HEK293T (cell line): ENCODE results near the gene ANKS1A.

Experiments
- CTCF ChIA-PET: fragments of 350-600 bp; formaldehyde crosslinking; extraction: SDS; loops from one replicate; lab custom pipeline; 2021; ENCODE audit warnings: antibody characterized with exemption, inconsistent platforms; lab: Yijun Ruan, JAX
- POLR2A ChIA-PET: fragments of 350-600 bp; formaldehyde crosslinking; extraction: SDS; loops from one replicate; lab custom pipeline; 2020; ENCODE audit warnings: antibody characterized with exemption, inconsistent platforms; lab: Yijun Ruan, JAX
- DNase-seq: peaks from one replicate; pipeline ENCODE4 v3.0.0; 2012; ENCODE audit warnings: mixed read lengths; ENCODE audit errors: extremely low spot score
- ARNT ChIP-seq: fragments of 450-650 bp; IDR thresholded peaks from 2 replicates; pipeline ENCODE4 v1.6.1; 2017; ENCODE audit warnings: mild to moderate bottlenecking
- BHLHE40 ChIP-seq: fragments of 450-650 bp; IDR thresholded peaks from 2 replicates; pipeline ENCODE4 v1.6.1; 2016; ENCODE audit warnings: mild to moderate bottlenecking, moderate library complexity, borderline replicate concordance
- CTBP1 ChIP-seq: fragments of 450-650 bp; IDR thresholded peaks from 2 replicates; pipeline ENCODE4 v1.6.1; 2016; ENCODE audit warnings: borderline replicate concordance
- ELF4 ChIP-seq: fragments of 450-650 bp; IDR thresholded peaks from 2 replicates; pipeline ENCODE4 v1.6.1; 2017; ENCODE audit warnings: antibody characterized with exemption
- FOXA1 ChIP-seq: fragments of 450-650 bp; IDR thresholded peaks from 2 replicates; pipeline ENCODE4 v1.6.1; 2016; ENCODE audit warnings: mild to moderate bottlenecking
- FOXK2 ChIP-seq: fragments of 450-650 bp; IDR thresholded peaks from 2 replicates; pipeline ENCODE4 v1.6.1; 2016; ENCODE audit warnings: mild to moderate bottlenecking
- FOXM1 ChIP-seq: fragments of 450-650 bp; IDR thresholded peaks from 2 replicates; pipeline ENCODE4 v1.6.1; 2017; ENCODE audit warnings: mild to moderate bottlenecking, borderline replicate concordance
- HDGF ChIP-seq: fragments of 450-650 bp; IDR thresholded peaks from 2 replicates; pipeline ENCODE4 v1.6.1; 2017; ENCODE audit warnings: antibody characterized with exemption, borderline replicate concordance
- L3MBTL2 ChIP-seq: fragments of 450-650 bp; conservative IDR thresholded peaks from 2 replicates; pipeline ENCODE4 v1.6.1; 2016; ENCODE audit warnings: mild to moderate bottlenecking
- LEF1 ChIP-seq: fragments of 450-650 bp; IDR thresholded peaks from 2 replicates; pipeline ENCODE4 v1.6.1; 2017; ENCODE audit warnings: mild to moderate bottlenecking, borderline replicate concordance
- NFRKB ChIP-seq: fragments of 450-650 bp; IDR thresholded peaks from 2 replicates; pipeline ENCODE4 v1.6.1; 2016; ENCODE audit warnings: mild to moderate bottlenecking, moderate library complexity
- SP1 ChIP-seq: fragments of 450-650 bp; IDR thresholded peaks from 2 replicates; pipeline ENCODE4 v1.6.1; 2017
- SUZ12 ChIP-seq: fragments of 450-650 bp; IDR thresholded peaks from 2 replicates; pipeline ENCODE4 v1.6.1; 2016; ENCODE audit warnings: mild to moderate bottlenecking
- TARDBP ChIP-seq: fragments of 450-650 bp; IDR thresholded peaks from 2 replicates; pipeline ENCODE4 v1.6.1; 2016
- ZNF384 ChIP-seq: fragments of 450-650 bp; IDR thresholded peaks from 2 replicates; pipeline ENCODE4 v1.6.1; 2016
- TF ChIP-seq, protein P1 (sequence below): fragments of 450-650 bp; IDR thresholded peaks from 2 replicates; pipeline ENCODE4 v1.6.1; 2016

Gene ANKS1A

DNA sequence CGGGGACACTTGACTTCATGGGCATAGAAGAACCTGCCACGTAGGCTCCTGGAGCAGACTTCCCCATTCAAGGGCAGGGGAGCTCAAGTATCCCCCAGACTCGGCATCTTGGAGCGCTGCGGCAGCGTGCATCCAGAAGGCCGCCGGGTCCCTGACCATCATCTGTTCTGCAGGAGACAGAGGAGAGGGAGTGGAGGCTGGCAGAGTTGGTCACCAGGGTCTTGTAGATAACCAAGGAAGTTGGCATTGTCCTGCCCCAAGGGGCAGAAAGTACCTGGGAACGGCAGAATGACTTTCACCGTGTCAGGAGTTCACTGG is 169.3 kb downstream of the ANKS1A start:
- ChIA-PET CTCF (no interaction called here), POLR2A (no interaction called here)
- DNase-seq: no peak
- TF ChIP-seq TARDBP (no peak), HDGF (no peak), FOXM1 (no peak), CTBP1 (no peak), L3MBTL2 (no peak), SUZ12 (no peak), ARNT (no peak), FOXK2 (no peak), ZNF384 (no peak), FOXA1 (no peak), ELF4 (no peak), LEF1 (no peak), SP1 (no peak)
- TF ChIP-seq, protein P1, sequence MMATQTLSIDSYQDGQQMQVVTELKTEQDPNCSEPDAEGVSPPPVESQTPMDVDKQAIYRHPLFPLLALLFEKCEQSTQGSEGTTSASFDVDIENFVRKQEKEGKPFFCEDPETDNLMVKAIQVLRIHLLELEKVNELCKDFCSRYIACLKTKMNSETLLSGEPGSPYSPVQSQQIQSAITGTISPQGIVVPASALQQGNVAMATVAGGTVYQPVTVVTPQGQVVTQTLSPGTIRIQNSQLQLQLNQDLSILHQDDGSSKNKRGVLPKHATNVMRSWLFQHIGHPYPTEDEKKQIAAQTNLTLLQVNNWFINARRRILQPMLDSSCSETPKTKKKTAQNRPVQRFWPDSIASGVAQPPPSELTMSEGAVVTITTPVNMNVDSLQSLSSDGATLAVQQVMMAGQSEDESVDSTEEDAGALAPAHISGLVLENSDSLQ: no peak

DNA sequence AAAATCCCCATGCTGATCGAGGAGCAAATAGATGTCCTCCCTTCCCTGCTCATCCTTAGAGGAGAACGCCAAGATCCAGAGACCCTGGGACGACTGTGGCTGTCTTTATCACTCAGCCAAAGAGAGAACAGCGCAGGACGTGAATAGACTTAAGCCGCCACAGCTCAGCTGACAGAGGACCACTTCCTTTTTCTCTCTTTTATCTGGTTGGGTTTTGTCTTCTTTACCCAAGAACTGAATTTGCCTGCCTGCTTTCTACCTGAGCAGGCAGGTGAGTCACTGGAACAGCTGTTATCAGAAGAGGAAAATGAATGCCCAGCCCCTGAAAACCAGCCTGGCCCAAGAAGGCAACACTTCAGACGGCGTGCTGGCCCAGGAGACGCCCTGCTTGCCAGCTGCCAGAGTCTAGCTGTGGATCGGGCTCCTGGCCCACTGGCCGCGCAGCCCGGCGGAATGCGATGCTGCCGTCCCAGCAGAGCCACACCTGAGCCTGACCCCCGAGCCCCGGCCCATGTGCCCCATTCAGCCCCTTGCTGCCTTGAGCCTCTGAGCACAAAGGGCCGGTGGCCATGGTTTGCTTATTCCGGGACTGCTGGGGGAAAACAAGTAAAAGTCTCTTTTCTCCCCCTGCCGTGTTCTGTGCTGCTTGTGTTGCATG is 169.9 kb downstream of the ANKS1A start:
- no peak for DNase-seq
- ChIA-PET POLR2A (no interaction called here), CTCF (no interaction called here)
- TF ChIP-seq SUZ12 (no peak), ELF4 (no peak), BHLHE40 (no peak), FOXA1 (no peak), NFRKB (no peak), ZNF384 (no peak), SP1 (no peak), ARNT (no peak), HDGF (no peak), FOXK2 (no peak), TARDBP (no peak), LEF1 (no peak), CTBP1 (no peak), L3MBTL2 (no peak), FOXM1 (no peak)
- TF ChIP-seq, protein P1: no peak

DNA sequence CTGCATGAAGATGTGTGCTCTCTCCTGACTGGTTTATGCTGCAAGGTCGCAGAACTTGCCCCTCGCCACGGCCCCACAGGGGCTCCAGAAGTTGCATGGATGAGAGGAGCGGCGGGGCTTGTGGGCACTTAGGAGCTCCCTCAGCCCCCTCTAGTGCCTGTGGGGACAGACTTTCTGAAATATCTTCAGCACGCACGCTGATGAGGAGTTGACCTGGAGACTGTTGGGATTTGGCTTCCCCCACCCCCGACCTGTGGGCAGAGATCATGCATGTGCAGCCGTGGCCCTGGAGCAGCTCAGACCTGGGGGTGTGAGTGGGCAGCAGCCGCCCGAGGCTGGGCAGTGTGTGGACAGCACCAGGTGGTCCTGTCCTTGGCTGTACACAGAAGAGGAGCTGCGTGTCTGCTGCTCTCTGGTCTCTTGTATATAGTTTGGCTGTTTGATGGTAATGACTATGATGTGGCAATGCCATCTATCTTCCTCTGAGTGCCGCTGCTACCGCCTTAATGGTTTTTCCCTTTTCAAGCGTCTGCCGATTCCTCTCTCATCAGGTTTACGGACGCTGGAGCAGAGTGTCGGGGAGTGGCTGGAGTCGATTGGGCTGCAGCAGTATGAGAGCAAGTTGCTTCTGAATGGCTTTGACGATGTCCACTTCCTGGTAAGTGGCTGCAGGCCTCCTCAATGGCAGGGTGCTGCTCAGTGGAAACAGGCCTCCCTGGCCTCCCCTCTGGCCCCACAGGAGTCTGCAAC is 170.7 kb downstream of the ANKS1A start:
- TF ChIP-seq HDGF (no peak), FOXK2 (no peak), FOXM1 (no peak), L3MBTL2 (no peak), ZNF384 (no peak), TARDBP (no peak), ELF4 (no peak), CTBP1 (no peak), SUZ12 (no peak)
- ChIA-PET POLR2A (no interaction called here), CTCF (no interaction called here)
- DNase-seq: no peak

DNA sequence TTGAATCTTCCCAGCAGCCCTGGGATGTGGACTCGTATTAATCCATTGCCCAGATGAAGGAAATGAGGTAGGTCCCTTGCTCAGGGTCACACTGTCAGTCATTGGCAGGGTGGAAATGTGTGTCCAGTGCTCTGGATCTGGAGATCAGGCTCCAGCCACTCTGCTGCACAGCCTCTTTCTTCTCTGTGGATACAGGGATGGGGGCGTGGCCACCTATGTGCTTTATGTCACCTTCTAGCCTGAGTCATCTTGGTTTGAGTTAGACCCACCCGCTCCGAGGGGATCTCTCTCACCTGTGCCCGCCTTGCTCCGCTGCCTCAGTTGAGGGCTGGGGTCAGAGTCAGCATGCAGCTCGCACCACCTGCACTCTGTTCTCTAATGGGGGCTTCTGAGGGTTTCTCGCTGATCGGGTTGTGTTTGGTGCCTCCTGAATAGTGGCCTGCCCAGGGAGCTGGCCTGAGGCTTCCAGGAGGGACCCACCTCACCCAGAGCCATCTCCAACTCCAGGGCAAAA is 172.1 kb downstream of the ANKS1A start:
- no peak for TF ChIP-seq TARDBP
- no peak for TF ChIP-seq ARNT
- no peak for TF ChIP-seq CTBP1
- TF ChIP-seq BHLHE40: no peak
- TF ChIP-seq, protein P1: no peak
- no peak for TF ChIP-seq FOXK2
- no peak for TF ChIP-seq SUZ12
- no peak for TF ChIP-seq ZNF384
- no peak for TF ChIP-seq HDGF
- TF ChIP-seq FOXA1: no peak
- TF ChIP-seq ELF4: no peak
- TF ChIP-seq LEF1: no peak
- TF ChIP-seq L3MBTL2: no peak
- no peak for TF ChIP-seq FOXM1
- no peak for TF ChIP-seq NFRKB
- TF ChIP-seq SP1: no peak
- no peak for DNase-seq
- CTCF ChIA-PET: no interaction called here
- POLR2A ChIA-PET: no interaction called here

DNA sequence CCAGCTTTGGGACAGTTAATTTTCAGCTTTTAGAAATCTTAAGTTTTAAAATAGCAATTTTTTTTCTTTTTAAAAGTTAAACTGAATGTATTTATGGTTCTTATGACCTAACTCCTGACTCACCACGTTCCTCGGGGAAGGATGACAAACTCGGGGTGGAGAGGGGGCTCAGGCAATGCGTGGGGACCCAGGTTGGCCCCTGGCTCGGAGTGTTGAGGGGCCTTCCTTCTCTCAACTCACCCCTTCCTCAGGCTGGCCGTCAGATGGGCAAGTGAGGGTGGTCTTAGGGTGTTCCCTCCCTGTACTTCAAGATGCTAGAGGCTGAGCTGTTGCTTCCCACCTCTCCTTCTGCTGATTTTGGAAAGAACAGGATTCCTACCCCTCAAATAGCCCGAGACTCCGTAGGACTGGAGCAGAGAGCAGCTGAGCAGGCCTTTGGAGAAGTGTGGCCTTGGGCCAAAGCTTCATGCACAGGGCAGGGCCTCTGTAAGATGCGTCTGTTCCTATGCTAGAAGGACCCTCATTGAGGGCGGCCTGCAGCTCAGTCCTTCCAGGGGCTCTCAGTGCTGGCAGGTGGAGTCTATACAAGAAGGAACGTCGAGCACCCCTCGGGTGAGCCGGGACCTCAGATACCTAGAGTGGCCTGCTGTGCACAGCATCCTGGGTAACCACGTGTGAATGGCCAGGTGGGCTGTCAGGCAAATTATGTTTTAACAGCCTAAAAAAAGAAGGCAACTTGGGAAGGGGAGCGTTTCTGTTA is 172.8 kb downstream of the ANKS1A start:
- ChIA-PET CTCF (no interaction called here), POLR2A (no interaction called here)
- DNase-seq: no peak
- no peak for TF ChIP-seq NFRKB
